ENCODE results near the gene KRT86. TPM values are rescaled to one million over a fixed set of nuclear protein-coding genes. Genes with fewer than 3 reads are reported as not detected.
"Not testable (repeated sequence)": the region's sequence is repeated elsewhere in the genome, so short reads cannot be mapped to it uniquely, and the experiment has no call there.

Gene KRT86
- total and polyA plus RNA-seq, 2 donors (not counting 1 experiment from before 2014, with no cell fraction given) = not detected

- H3K4me3 Mint-ChIP-seq = no peak overlapping the region
- no peak overlapping the region for H3K27ac Mint-ChIP-seq
- H3K4me3 ChIP-seq (ENCODE audit: control extremely low read depth in 1 of 5, extremely low read depth in 1 of 5, insufficient read depth in 1 of 5, low read depth in 2 of 5, low read length in 4 of 5) = no peak overlapping the region
- H2AFZ ChIP-seq (ENCODE audit: insufficient read depth, low read depth, low read length, poor library complexity, severe bottlenecking) = no peak overlapping the region
- no peaks in the 10 kb centered on the region for H3K9me3 ChIP-seq (ENCODE audit: control extremely low read depth in 1 of 3, control insufficient read depth in 2 of 3, insufficient read depth in 1 of 3, low read length in 2 of 3)
- no peaks in the 10 kb centered on the region for H3K4me1 Mint-ChIP-seq
- no peaks in the 10 kb centered on the region for H3K36me3 ChIP-seq (replicated peaks in 1 of 2; ENCODE audit: control extremely low read depth in 1 of 2, control insufficient read depth in 1 of 2, extremely low read depth in 1 of 2, insufficient read depth in 2 of 2, low read length in 1 of 2)
- no peak for DNase-seq
- ChIA-PET CTCF (no interaction called here), POLR2A (no interaction called here)
- peaks cover 0 to 42% (median 7%) of the 10 kb centered on the region in 4 experiments for H3K27me3 ChIP-seq (replicated peaks in 1 of 4; ENCODE audit: control extremely low read depth in 1 of 4, control insufficient read depth in 3 of 4, insufficient read depth in 4 of 4, low read length in 3 of 4)
- no peaks in the 10 kb centered on the region for H4K20me1 ChIP-seq (ENCODE audit: control insufficient read depth, insufficient read depth, low read length, poor library complexity, severe bottlenecking)
- ATAC-seq (ENCODE audit: low read depth) = no peak
- 87% methylated on average over 4 of the region's 4 CpGs for WGBS (ENCODE audit: insufficient coverage)
- no peak overlapping the region for H3K9ac ChIP-seq (ENCODE audit: low read length)
- no peak overlapping the region for H3K4me2 ChIP-seq (replicated peaks; ENCODE audit: low read depth, low read length, poor library complexity, severe bottlenecking)
- no peaks in the 10 kb centered on the region for H3K79me2 ChIP-seq (ENCODE audit: control insufficient read depth, insufficient read depth, low read length)
- no peak overlapping the region for H3K27ac ChIP-seq (ENCODE audit: low read length in 2 of 2)
- no peaks in the 10 kb centered on the region for H3K9me3 Mint-ChIP-seq (ENCODE audit: insufficient read depth)
- no peaks in the 10 kb centered on the region for H3K4me1 ChIP-seq (ENCODE audit: control insufficient read depth in 2 of 2, insufficient read depth in 2 of 2, low read length in 2 of 2)
- H3K27me3 Mint-ChIP-seq = peaks cover 59% of the 10 kb centered on the region
- TF ChIP-seq CTCF (IDR thresholded peaks at IDR 0.05) (no peak), EZH2 (IDR thresholded peaks at IDR 0.05; ENCODE audit: borderline replicate concordance, insufficient read depth, low read depth, low read length, poor library complexity, severe bottlenecking) (no peak)
- intact Hi-C loops (cut with micrococcal nuclease) = no loop called here
These were observed 17.3 kb upstream of the KRT86 start for GRCh38 chr12:52257074-52257551.

- H3K4me1 ChIP-seq (ENCODE audit: control insufficient read depth in 2 of 2, insufficient read depth in 2 of 2, low read length in 2 of 2); H3K4me3 ChIP-seq (ENCODE audit: control extremely low read depth in 1 of 5, extremely low read depth in 1 of 5, insufficient read depth in 1 of 5, low read depth in 2 of 5, low read length in 4 of 5); H3K9ac ChIP-seq (ENCODE audit: low read length); H3K4me3 Mint-ChIP-seq; H3K4me1 Mint-ChIP-seq; H3K27ac ChIP-seq (ENCODE audit: low read length in 2 of 2); CTCF ChIA-PET; POLR2A ChIA-PET; H3K27ac Mint-ChIP-seq; intact Hi-C loops (cut with micrococcal nuclease); H4K20me1 ChIP-seq (ENCODE audit: control insufficient read depth, insufficient read depth, low read length, poor library complexity, severe bottlenecking); H2AFZ ChIP-seq (ENCODE audit: insufficient read depth, low read depth, low read length, poor library complexity, severe bottlenecking); H3K36me3 ChIP-seq (replicated peaks in 1 of 2; ENCODE audit: control extremely low read depth in 1 of 2, control insufficient read depth in 1 of 2, extremely low read depth in 1 of 2, insufficient read depth in 2 of 2, low read length in 1 of 2); H3K4me2 ChIP-seq (replicated peaks; ENCODE audit: low read depth, low read length, poor library complexity, severe bottlenecking); H3K79me2 ChIP-seq (ENCODE audit: control insufficient read depth, insufficient read depth, low read length); H3K9me3 Mint-ChIP-seq (ENCODE audit: insufficient read depth); DNase-seq; ATAC-seq (ENCODE audit: low read depth); H3K9me3 ChIP-seq (ENCODE audit: control extremely low read depth in 1 of 3, control insufficient read depth in 2 of 3, insufficient read depth in 1 of 3, low read length in 2 of 3): not testable (repeated sequence)
- peaks cover 59% of the 10 kb centered on the region for H3K27me3 Mint-ChIP-seq
- peaks cover 0 to 50% (median 7%) of the 10 kb centered on the region in 4 experiments for H3K27me3 ChIP-seq (replicated peaks in 1 of 4; ENCODE audit: control extremely low read depth in 1 of 4, control insufficient read depth in 3 of 4, insufficient read depth in 4 of 4, low read length in 3 of 4)
- WGBS (ENCODE audit: insufficient coverage) = 42% methylated on average over 10 of the region's 13 CpGs
These were observed 16.5 kb upstream of the KRT86 start for GRCh38 chr12:52257922-52258321.
